DMS53 treated with DMSO at 0.1 percent for 48 hours (cell line): ENCODE results near the gene DNM1.

Experiments used
- DNase-seq: peaks from one replicate; lab custom pipeline; 2025; ENCODE audit not compliant: unreplicated experiment; lab: John Stamatoyannopoulos, UW

DNM1 gene

DNA sequence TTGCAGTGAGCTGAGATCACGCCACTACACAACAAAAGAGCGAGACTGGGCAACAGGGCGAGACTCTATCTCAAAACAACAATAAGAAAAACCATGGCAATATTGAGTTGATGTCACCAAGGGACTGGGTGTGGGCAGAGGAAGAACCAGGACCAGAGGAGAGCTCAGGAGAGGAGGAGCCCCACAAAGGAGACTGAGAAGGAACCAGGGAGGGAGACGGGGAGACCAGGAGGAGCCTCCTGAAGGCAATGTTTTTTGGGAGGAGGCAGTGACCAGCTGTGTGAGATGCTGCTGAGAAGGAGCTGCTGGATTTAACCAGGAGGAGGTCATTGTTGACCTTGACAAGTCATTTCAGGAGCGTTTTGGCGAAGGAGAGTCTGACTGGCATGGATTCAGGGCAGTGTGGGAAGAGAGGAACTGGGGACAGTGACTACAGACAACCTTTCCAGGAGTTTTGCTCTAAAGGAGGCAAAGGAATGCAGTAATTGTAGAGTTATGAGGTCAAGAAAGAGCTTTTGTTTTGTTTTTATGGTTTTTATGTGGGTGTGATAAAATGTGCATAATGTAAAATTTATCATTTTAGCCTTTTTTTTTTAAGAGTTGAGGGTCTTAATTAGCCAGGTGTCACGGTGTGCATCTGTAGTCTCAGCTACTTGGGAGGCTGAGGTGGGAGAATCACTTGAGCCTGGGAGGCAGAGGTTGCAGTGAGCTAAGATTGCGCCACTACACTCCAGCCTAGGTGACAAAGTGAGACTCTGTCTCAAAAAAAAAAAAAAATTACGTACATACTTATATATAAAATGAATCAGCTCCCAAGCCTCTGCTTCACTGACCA is 101.2 kb downstream of the DNM1 start:
- DNase-seq, result no peak
